ENCODE measurements around the gene TMEM44.
"Not testable (repeated sequence)": the region's sequence is repeated elsewhere in the genome, so short reads cannot be mapped to it uniquely, and the experiment has no call there.

Gene TMEM44

DNA sequence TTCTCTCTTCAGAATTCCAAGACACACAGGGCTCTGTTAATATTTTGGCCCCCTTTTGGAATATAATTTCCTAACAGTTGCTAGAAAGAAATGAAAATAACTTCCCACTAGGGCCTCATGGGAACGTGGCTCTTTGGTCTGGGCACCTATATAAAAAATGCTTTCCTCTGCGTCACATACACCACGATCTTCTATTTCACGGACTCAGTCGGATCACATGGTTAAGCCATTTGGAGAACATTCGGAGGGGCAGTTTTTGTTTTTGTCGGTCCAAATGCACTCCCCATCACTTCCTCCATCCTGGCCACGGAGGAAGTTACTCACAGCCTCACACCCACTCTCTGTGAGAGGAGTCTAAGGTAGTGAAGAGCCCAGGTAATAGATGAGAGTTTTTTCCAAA lies 21.0 kb downstream of the TMEM44 start:
- Histone ChIP-seq H3K36me3 (ENCODE audit: insufficient read depth, low read length) (peaks cover 11% of the 10 kb centered on the region; the same call in 1 of the 2 replicates), H3K27me3 (ENCODE audit: insufficient read depth, low read length) (no peaks in the 10 kb centered on the region), H3K27ac (ENCODE audit: low read depth, low read length) (no peak overlapping the region), H3K79me2 (ENCODE audit: control insufficient read depth, insufficient read depth, low read length, unreplicated experiment) (no peaks in the 10 kb centered on the region), H2AFZ (ENCODE audit: low read length, unreplicated experiment) (no peak overlapping the region), H3K4me3 (ENCODE audit: low read depth, low read length) (no peak overlapping the region), H3K4me1 (ENCODE audit: control insufficient read depth, insufficient read depth, low read length, unreplicated experiment) (no peaks in the 10 kb centered on the region)

DNA sequence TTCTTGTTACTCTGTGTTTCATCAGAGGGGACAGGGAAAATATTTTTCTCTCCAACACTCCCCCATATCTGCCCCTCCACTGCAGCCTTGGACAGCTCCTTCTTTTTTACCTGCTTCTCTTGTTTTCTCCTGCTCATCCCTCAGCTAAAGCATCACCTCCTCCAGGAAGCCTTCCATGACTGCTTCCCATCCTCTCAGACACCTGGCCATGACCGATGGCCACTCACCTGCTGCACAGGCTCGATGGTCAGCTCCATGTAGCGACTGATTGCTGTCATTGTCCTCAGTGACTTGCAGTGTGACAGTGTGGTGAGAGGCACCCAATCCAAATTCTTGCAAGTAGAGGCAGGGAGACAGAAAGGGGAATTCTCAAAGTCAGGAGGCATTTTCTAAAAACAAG lies 22.5 kb downstream of the TMEM44 start:
- no peak overlapping the region for H3K27ac ChIP-seq (ENCODE audit: low read depth, low read length)
- peaks cover 10% of the 10 kb centered on the region; the same call in 1 of the 2 replicates for H3K36me3 ChIP-seq (ENCODE audit: insufficient read depth, low read length)
- no peak overlapping the region for H3K4me3 ChIP-seq (ENCODE audit: low read depth, low read length)
- H3K27me3 ChIP-seq (ENCODE audit: insufficient read depth, low read length): no peaks in the 10 kb centered on the region
- no peaks in the 10 kb centered on the region for H3K4me1 ChIP-seq (ENCODE audit: control insufficient read depth, insufficient read depth, low read length, unreplicated experiment)
- no peaks in the 10 kb centered on the region for H3K79me2 ChIP-seq (ENCODE audit: control insufficient read depth, insufficient read depth, low read length, unreplicated experiment)
- no peak overlapping the region for H2AFZ ChIP-seq (ENCODE audit: low read length, unreplicated experiment)

DNA sequence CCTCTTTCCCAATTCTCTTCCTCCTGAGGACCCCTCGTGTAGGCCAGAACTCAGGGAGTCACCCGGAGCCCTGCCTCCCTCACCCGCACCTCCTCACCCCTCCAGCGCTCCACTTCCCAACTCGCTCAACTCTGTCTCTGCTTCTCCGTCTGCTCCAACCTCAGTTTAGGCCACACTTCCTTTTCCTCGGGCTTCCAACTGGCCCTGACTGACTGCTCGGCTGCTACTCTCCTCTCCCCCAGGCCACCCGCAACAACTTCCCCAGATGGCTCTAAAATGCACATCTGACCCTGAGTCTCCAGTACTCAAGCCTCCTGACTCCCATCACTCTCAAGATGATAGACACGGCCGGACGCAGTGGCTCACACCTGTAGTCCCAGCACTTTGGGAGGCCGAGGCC lies 23.6 kb downstream of the TMEM44 start:
- H3K79me2 ChIP-seq (ENCODE audit: control insufficient read depth, insufficient read depth, low read length, unreplicated experiment): no peaks in the 10 kb centered on the region
- H3K36me3 ChIP-seq (ENCODE audit: insufficient read depth, low read length): peaks cover 10% of the 10 kb centered on the region; the same call in 1 of the 2 replicates
- H3K4me1 ChIP-seq (ENCODE audit: control insufficient read depth, insufficient read depth, low read length, unreplicated experiment): no peaks in the 10 kb centered on the region
- no peaks in the 10 kb centered on the region for H3K27me3 ChIP-seq (ENCODE audit: insufficient read depth, low read length)
- H3K4me3 ChIP-seq (ENCODE audit: low read depth, low read length): no peak overlapping the region
- no peak overlapping the region for H3K27ac ChIP-seq (ENCODE audit: low read depth, low read length)
- no peak overlapping the region for H2AFZ ChIP-seq (ENCODE audit: low read length, unreplicated experiment)

DNA sequence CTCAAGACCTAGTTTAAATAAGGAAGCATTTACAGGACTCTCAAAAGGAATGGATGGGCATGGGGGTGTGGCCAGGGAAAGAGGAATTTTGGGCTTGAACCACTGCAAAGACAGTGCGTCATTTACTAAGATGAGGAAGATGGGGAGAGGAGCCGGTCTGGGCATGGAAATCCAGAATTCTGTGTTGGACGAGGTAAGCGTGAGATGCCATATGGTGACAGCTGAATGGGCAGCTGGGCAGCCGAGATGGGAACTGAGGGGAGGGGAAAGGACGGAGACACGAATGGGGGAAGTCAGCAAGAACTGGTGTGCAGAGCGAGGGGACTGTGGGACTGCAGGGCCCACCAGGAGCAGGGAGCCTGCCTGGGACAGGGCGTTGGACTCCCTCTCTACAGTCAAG lies 24.2 kb downstream of the TMEM44 start:
- Histone ChIP-seq H3K27me3 (ENCODE audit: insufficient read depth, low read length) (no peaks in the 10 kb centered on the region), H3K79me2 (ENCODE audit: control insufficient read depth, insufficient read depth, low read length, unreplicated experiment) (no peaks in the 10 kb centered on the region), H2AFZ (ENCODE audit: low read length, unreplicated experiment) (no peak overlapping the region), H3K4me3 (ENCODE audit: low read depth, low read length) (no peak overlapping the region), H3K36me3 (ENCODE audit: insufficient read depth, low read length) (peaks cover 10% of the 10 kb centered on the region; the same call in 1 of the 2 replicates), H3K27ac (ENCODE audit: low read depth, low read length) (no peak overlapping the region), H3K4me1 (ENCODE audit: control insufficient read depth, insufficient read depth, low read length, unreplicated experiment) (no peaks in the 10 kb centered on the region)

DNA sequence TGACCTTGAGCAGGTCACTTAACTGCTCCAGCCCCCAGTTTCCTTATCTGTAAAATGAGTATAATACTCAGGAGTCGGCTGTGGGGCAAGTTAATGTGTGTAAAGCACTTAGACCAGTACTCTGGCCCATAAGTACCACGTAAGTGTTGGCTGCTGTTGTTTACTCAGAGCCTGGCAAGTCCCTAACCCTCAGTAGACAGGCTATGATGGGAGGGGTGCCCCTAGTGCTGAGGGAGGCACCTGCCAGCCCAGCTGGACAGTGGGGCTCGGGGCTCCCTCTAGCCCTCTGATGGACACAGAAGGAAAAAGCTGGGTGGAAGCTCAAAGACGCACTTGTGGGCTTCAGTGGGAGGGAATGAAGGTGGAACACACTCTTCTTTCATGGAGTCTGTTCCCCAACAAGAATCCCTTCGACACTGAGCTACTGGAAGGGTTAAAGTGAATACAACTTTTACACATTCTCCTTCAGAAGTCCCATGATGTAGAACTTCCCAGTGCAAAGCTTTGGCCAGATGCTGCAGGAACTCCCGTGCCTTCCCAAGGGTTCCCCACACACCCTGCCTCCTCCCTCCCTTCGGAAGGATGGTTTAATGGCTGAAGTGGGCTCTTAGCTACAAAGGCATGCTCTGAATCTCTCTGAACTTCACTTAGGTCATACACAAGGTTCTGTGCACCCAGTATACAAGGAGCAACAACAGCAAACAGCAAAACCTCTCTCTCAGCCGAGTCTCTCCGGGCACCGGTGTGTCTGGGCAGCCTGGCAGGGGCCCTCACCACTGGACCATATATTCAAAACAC lies 25.4 kb downstream of the TMEM44 start:
- H3K27ac ChIP-seq (ENCODE audit: low read depth, low read length): no peak overlapping the region
- no peaks in the 10 kb centered on the region for H3K27me3 ChIP-seq (ENCODE audit: insufficient read depth, low read length)
- no peak overlapping the region for H2AFZ ChIP-seq (ENCODE audit: low read length, unreplicated experiment)

DNA sequence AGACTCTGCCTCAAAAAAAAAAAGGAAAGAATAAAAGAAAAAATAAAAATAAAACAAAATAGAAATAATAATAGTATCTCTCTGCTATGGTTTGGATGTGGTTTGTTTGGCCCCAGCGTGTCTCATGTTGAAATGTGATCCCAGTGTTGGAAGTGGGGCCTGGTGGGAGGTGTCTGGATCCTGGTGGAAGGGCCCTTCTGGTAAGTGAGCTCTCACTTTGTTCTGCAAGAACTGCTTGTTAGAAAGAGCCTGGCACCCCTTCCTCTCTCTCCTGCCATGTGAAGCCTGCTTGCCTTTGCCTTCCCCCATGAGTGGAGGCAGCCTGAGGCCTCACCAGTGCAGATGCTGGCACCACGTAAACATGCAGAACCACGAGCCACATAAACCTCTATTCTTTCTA lies 26.3 kb downstream of the TMEM44 start:
- Histone ChIP-seq H3K36me3 (ENCODE audit: insufficient read depth, low read length) (peaks cover 8% of the 10 kb centered on the region; the same call in 1 of the 2 replicates), H3K79me2 (ENCODE audit: control insufficient read depth, insufficient read depth, low read length, unreplicated experiment) (no peaks in the 10 kb centered on the region), H3K4me1 (ENCODE audit: control insufficient read depth, insufficient read depth, low read length, unreplicated experiment) (no peaks in the 10 kb centered on the region), H3K27me3 (ENCODE audit: insufficient read depth, low read length) (no peaks in the 10 kb centered on the region), H3K4me3 (ENCODE audit: low read depth, low read length) (no peak overlapping the region), H2AFZ (ENCODE audit: low read length, unreplicated experiment) (no peak overlapping the region), H3K27ac (ENCODE audit: low read depth, low read length) (no peak overlapping the region)

More for the DNA sequence above, 25.4 kb downstream of the TMEM44 start:
- Histone ChIP-seq H3K79me2 (ENCODE audit: control insufficient read depth, insufficient read depth, low read length, unreplicated experiment) (no peaks in the 10 kb centered on the region), H3K4me3 (ENCODE audit: low read depth, low read length) (no peak overlapping the region), H3K36me3 (ENCODE audit: insufficient read depth, low read length) (peaks cover 10% of the 10 kb centered on the region; the same call in 1 of the 2 replicates), H3K4me1 (ENCODE audit: control insufficient read depth, insufficient read depth, low read length, unreplicated experiment) (no peaks in the 10 kb centered on the region)

DNA sequence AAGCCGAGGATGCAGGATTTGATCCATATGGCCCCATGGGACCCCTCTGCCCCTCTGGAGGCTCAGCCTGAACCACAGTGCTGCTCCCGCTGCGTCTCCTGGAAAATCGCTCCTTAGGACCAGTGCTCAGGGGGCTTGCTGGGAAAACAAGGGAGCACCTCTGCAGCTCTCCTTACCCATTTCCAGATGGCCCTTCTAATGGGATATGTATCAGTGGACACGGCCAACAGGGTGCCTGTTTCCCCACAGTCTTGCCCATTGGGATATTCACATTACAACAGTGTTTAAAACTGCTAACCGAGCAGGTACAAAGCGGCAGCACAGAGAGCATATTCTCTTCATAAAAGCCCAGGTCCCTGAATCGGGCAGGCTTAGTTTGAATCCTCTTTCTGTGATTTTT lies 27.1 kb downstream of the TMEM44 start:
- Histone ChIP-seq H3K27me3 (ENCODE audit: insufficient read depth, low read length) (no peaks in the 10 kb centered on the region), H2AFZ (ENCODE audit: low read length, unreplicated experiment) (no peak overlapping the region), H3K27ac (ENCODE audit: low read depth, low read length) (no peak overlapping the region), H3K79me2 (ENCODE audit: control insufficient read depth, insufficient read depth, low read length, unreplicated experiment) (no peaks in the 10 kb centered on the region), H3K36me3 (ENCODE audit: insufficient read depth, low read length) (peaks cover 8% of the 10 kb centered on the region; the same call in 1 of the 2 replicates), H3K4me3 (ENCODE audit: low read depth, low read length) (no peak overlapping the region), H3K4me1 (ENCODE audit: control insufficient read depth, insufficient read depth, low read length, unreplicated experiment) (no peaks in the 10 kb centered on the region)

DNA sequence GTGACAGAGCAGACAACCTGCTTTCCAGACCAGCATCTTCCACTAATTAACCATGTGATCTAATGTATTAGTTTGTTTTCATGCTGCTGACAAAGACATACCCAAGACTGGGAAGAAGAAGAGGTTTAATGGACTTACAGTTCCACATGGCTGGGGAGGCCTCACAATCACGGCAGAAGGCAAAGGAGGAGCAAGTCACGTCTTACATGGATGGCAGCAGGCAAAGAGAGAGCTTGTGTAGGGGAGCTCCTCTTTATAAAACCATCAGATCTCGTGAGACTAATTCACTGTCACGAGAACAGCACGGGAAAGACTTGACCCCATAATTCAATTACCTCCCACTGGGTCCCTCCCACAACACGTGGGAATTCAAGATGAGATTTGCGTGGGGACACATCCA lies 27.9 kb downstream of the TMEM44 start:
- not testable (repeated sequence) for H3K27ac ChIP-seq (ENCODE audit: low read depth, low read length); H3K79me2 ChIP-seq (ENCODE audit: control insufficient read depth, insufficient read depth, low read length, unreplicated experiment); H3K27me3 ChIP-seq (ENCODE audit: insufficient read depth, low read length); H2AFZ ChIP-seq (ENCODE audit: low read length, unreplicated experiment); H3K4me3 ChIP-seq (ENCODE audit: low read depth, low read length); H3K36me3 ChIP-seq (ENCODE audit: insufficient read depth, low read length); H3K4me1 ChIP-seq (ENCODE audit: control insufficient read depth, insufficient read depth, low read length, unreplicated experiment)

DNA sequence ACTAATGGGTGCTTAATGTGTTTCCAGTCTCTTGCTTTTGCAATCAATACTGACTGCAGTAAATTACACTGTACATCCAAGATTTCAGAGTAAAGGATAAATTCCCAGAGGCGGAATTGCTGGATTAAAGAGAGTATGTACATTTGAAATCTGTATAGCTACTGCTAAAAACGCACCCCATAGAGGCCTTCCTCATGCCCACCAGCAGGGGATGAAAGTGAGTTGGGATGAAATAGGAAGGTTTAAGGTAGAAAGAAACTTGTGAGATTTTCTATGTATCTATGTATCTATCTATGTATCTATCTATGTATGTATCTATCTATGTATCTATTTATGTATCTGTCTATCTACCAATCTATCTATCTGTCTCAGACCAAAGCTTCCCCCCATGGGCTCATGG lies 28.4 kb downstream of the TMEM44 start:
- H3K27me3 ChIP-seq (ENCODE audit: insufficient read depth, low read length): no peaks in the 10 kb centered on the region
- no peaks in the 10 kb centered on the region; the same call in 1 of the 2 replicates for H3K36me3 ChIP-seq (ENCODE audit: insufficient read depth, low read length)
- H2AFZ ChIP-seq (ENCODE audit: low read length, unreplicated experiment): no peak overlapping the region
- no peak overlapping the region for H3K27ac ChIP-seq (ENCODE audit: low read depth, low read length)
- H3K79me2 ChIP-seq (ENCODE audit: control insufficient read depth, insufficient read depth, low read length, unreplicated experiment): no peaks in the 10 kb centered on the region
- H3K4me1 ChIP-seq (ENCODE audit: control insufficient read depth, insufficient read depth, low read length, unreplicated experiment): no peaks in the 10 kb centered on the region
- no peak overlapping the region for H3K4me3 ChIP-seq (ENCODE audit: low read depth, low read length)

DNA sequence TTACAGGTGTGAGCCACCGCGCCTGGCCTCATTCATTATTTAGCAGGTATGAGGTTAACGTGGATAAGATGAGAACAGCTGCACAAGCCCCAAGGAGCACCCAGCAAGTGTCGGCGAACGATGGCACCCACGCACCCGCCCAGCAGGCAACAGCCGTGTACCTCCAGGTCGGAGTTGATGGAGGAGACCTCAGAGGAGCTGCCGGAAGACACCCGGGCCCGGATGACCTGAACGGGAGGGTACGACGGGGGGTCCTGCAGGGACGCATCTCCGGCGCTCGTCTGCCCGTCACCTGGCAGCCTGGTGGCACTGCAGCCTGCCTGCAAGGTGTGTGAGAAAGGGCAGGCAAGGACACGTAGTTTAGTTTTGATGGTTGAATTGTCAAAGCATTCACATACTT lies 29.1 kb downstream of the TMEM44 start:
- peaks cover 5% of the 10 kb centered on the region for H3K4me1 ChIP-seq (ENCODE audit: control insufficient read depth, insufficient read depth, low read length, unreplicated experiment)
- no peak overlapping the region for H2AFZ ChIP-seq (ENCODE audit: low read length, unreplicated experiment)
- no peak overlapping the region for H3K4me3 ChIP-seq (ENCODE audit: low read depth, low read length)
- no peaks in the 10 kb centered on the region for H3K79me2 ChIP-seq (ENCODE audit: control insufficient read depth, insufficient read depth, low read length, unreplicated experiment)
- H3K27ac ChIP-seq (ENCODE audit: low read depth, low read length): no peak overlapping the region
- no peaks in the 10 kb centered on the region for H3K27me3 ChIP-seq (ENCODE audit: insufficient read depth, low read length)
- no peaks in the 10 kb centered on the region; the same call in 1 of the 2 replicates for H3K36me3 ChIP-seq (ENCODE audit: insufficient read depth, low read length)

DNA sequence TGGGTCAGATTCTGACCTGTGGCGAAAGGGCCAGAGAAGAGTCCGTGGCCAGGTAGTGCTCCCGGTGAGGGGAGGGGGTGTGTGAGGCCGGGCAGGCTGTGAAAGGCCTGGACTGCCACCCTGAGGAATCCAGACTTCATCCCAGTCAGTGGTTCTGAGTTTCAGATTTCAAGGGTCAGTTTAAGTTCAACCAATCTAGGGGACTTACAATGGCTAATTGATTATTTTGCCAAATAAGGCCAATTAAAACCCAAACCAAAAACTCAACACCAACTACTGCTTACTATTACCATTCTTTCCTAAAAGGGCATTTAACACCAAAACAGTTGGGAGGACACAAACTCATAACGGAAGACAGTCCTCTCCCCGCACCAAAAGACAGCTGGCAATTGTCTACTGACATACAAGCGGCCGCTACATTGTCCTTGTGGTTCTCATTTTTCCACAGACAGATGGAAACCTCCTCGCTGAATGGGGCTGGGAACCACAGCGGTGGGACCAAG lies 30.5 kb downstream of the TMEM44 start:
- Histone ChIP-seq H3K4me1 (ENCODE audit: control insufficient read depth, insufficient read depth, low read length, unreplicated experiment) (peaks cover 16% of the 10 kb centered on the region), H3K27ac (ENCODE audit: low read depth, low read length) (no peak overlapping the region), H3K4me3 (ENCODE audit: low read depth, low read length) (no peak overlapping the region), H3K79me2 (ENCODE audit: control insufficient read depth, insufficient read depth, low read length, unreplicated experiment) (peaks cover 4% of the 10 kb centered on the region), H3K27me3 (ENCODE audit: insufficient read depth, low read length) (no peaks in the 10 kb centered on the region), H3K36me3 (ENCODE audit: insufficient read depth, low read length) (no peaks in the 10 kb centered on the region), H2AFZ (ENCODE audit: low read length, unreplicated experiment) (no peak overlapping the region)

Measured in ACC112 (cell line).